Uterus (tissue), 4 donors: Measurements from ENCODE around the gene TMX3. TPM values are rescaled to one million over a fixed set of nuclear protein-coding genes. Genes with fewer than 3 reads are reported as not detected.

Source experiments
- DNase-seq, 2 donors: peaks; one replicate each; pipeline ENCODE4 v3.0.0-alpha.2; 2019 to 2020
- H3K27ac ChIP-seq, 2 donors: fragments of 200-600 bp; sonication (generic); 1 replicate in 1 of 2; 2 replicates in 1 of 2; pipeline ENCODE4 v1.5.1; 2016 to 2018
- H3K27me3 ChIP-seq, 2 donors: fragments of 200-600 bp; sonication (generic); one replicate each; pipeline ENCODE4 v1.5.1; 2018 to 2019; ENCODE audit warnings: control low read depth in 1 of 2
- H3K36me3 ChIP-seq, 2 donors: fragments of 200-600 bp; sonication (generic); one replicate each; pipeline ENCODE4 v1.5.1; 2019; ENCODE audit warnings: control low read depth in 1 of 2
- H3K4me1 ChIP-seq, 2 donors: fragments of 200-600 bp; sonication (generic); one replicate each; pipeline ENCODE4 v1.5.1; 2018 to 2019; ENCODE audit warnings: control low read depth in 1 of 2
- H3K4me3 ChIP-seq, 2 donors: fragments of 200-600 bp; sonication (generic); 1 replicate in 1 of 2; 2 replicates in 1 of 2; pipeline ENCODE4 v1.5.1; 2018 to 2019; ENCODE audit warnings: mild to moderate bottlenecking in 1 of 2
- H3K9me3 ChIP-seq, 2 donors: fragments of 200-600 bp; sonication (generic); one replicate each; pipeline ENCODE4 v1.5.1; 2019; ENCODE audit warnings: control low read depth in 1 of 2
- CTCF ChIP-seq, 4 experiments: fragments of 200-600 bp in 2 of 4; fragments of 450-650 bp in 2 of 4; sonication (generic) in 2 of 4; IDR thresholded peaks; one replicate each; pipeline ENCODE4 v1.5.1; 2016 to 2019; ENCODE audit warnings: antibody characterized with exemption in 4 of 4, mild to moderate bottlenecking in 2 of 4, moderate library complexity in 1 of 4
- POLR2A ChIP-seq, 2 donors: fragments of 450-650 bp; IDR thresholded peaks; one replicate each; pipeline ENCODE4 v1.6.1; 2016; ENCODE audit warnings: antibody characterized with exemption in 2 of 2, mild to moderate bottlenecking in 1 of 2, moderate library complexity in 1 of 2
- intact Hi-C: fragments of 100-400 bp; cut with DNase I; formaldehyde crosslinking; loops from one replicate; pipeline ENCODE4 v1.15.1; 2023; ENCODE audit warnings: low total_unique reads
- total RNA-seq, 4 donors: library from RNA; depleted of rRNA in 3 of 4; stranded (reverse); fragments of >200 nt in 3 of 4; gene quantifications; one replicate each; pipeline versions ENCODE4 v1.1.0 to v1.2.4, GENCODE V29; 2014 to 2023
- donor health status: DM: yes; HTN: yes; CAD: no.

Gene TMX3
- total RNA-seq, 4 donors from 2014 or later, result 34.1 to 111 (median 73.4) TPM

- intact Hi-C loops, result no loop called here
- no peak for DNase-seq
- H3K9me3 ChIP-seq, result no peaks in the 10 kb centered on the region
- no peaks in the 10 kb centered on the region for H3K27me3 ChIP-seq
- no peak overlapping the region for H3K4me3 ChIP-seq
- H3K27ac ChIP-seq, result no peak overlapping the region
- TF ChIP-seq CTCF (IDR thresholded peaks at IDR 0.05) (no peak), POLR2A (IDR thresholded peaks at IDR 0.05) (no peak)
- no peaks in the 10 kb centered on the region for H3K4me1 ChIP-seq
- H3K36me3 ChIP-seq, result no peaks in the 10 kb centered on the region
Observed at GRCh38 chr18:68724021-68724420, 9.1 kb upstream of the TMX3 start.

GRCh38 chr18:68723539-68723938, 8.6 kb upstream of the TMX3 start:
- H3K4me1 ChIP-seq, result no peaks in the 10 kb centered on the region
- TF ChIP-seq POLR2A (IDR thresholded peaks at IDR 0.05) (no peak), CTCF (IDR thresholded peaks at IDR 0.05) (no peak)
- H3K9me3 ChIP-seq, result no peaks in the 10 kb centered on the region
- H3K27me3 ChIP-seq, result no peaks in the 10 kb centered on the region
- H3K4me3 ChIP-seq, result no peak overlapping the region
- no peak overlapping the region for H3K27ac ChIP-seq
- no peaks in the 10 kb centered on the region for H3K36me3 ChIP-seq
- DNase-seq, result no peak
- intact Hi-C loops, result no loop called here

- H3K9me3 ChIP-seq, result no peaks in the 10 kb centered on the region
- no peak overlapping the region for H3K4me3 ChIP-seq
- no peaks in the 10 kb centered on the region for H3K36me3 ChIP-seq
- H3K27ac ChIP-seq, result peak overlapping the region; percentile 65 to 82
- H3K4me1 ChIP-seq, result no peaks in the 10 kb centered on the region
- H3K27me3 ChIP-seq, result no peaks in the 10 kb centered on the region
- no peak for TF ChIP-seq CTCF (IDR thresholded peaks at IDR 0.05)
- no peak for DNase-seq
- intact Hi-C loops, result no loop called here
Observed at GRCh38 chr18:68722821-68723220, 7.9 kb upstream of the TMX3 start.

GRCh38 chr18:68721681-68722583, 7.0 kb upstream of the TMX3 start:
- intact Hi-C loops, result no loop called here
- H3K4me1 ChIP-seq, result no peaks in the 10 kb centered on the region
- no peaks in the 10 kb centered on the region for H3K27me3 ChIP-seq
- H3K36me3 ChIP-seq, result no peaks in the 10 kb centered on the region
- peak overlapping the region; percentile 5 to 26 for H3K4me3 ChIP-seq
- TF ChIP-seq CTCF (IDR thresholded peaks at IDR 0.05), result no peak
- TF ChIP-seq POLR2A (IDR thresholded peaks at IDR 0.05), result no peak
- DNase-seq, result no peak
- no peaks in the 10 kb centered on the region for H3K9me3 ChIP-seq
- peak overlapping the region; percentile 65 to 82 for H3K27ac ChIP-seq

GRCh38 chr18:68714366-68714711, 569 bp downstream of the TMX3 start:
- Histone ChIP-seq H3K27me3 (no peaks in the 10 kb centered on the region), H3K36me3 (no peaks in the 10 kb centered on the region), H3K4me1 (no peaks in the 10 kb centered on the region), H3K4me3 (peak overlapping the region; percentile 71 to 83), H3K9me3 (no peaks in the 10 kb centered on the region), H3K27ac (peak overlapping the region; percentile 69 to 81)
- no peak for DNase-seq
- TF ChIP-seq POLR2A (IDR thresholded peaks at IDR 0.05), result no peak
- no peak for TF ChIP-seq CTCF (IDR thresholded peaks at IDR 0.05)
- intact Hi-C loops, result no loop called here
